Activated T-helper 1 cell treated with anti-CD3 and anti-CD28 coated beads, Interleukin-12 subunit alpha, Interleukin-12 subunit beta, Interleukin-2, Interleukin-4 antibody, amounts not matched to agents 30 ng/mL and 10 ng/mL and 1 ng/mL, durations not matched to agents 14 hours and 24 hours and 36 hours (primary cell): ENCODE measurements around the gene GOLIM4. TPM values are rescaled to one million over a fixed set of nuclear protein-coding genes. Genes with fewer than 3 reads are reported as not detected.
A peak's percentile ranks its signal among the peaks of the same experiment; 100 is the strongest.

Source experiments
- DNase-seq: peaks from one replicate; pipeline ENCODE4 v3.0.0; 2021; ENCODE audit warnings: low spot score
- H3K27ac Mint-ChIP-seq: one replicate; pipeline ENCODE4 v1.8.0; 2021; ENCODE audit warnings: mild to moderate bottlenecking, mixed read lengths
- H3K27me3 Mint-ChIP-seq: one replicate; pipeline ENCODE4 v1.8.0; 2022; ENCODE audit warnings: mild to moderate bottlenecking, moderate library complexity, mixed read lengths; ENCODE audit not compliant: insufficient read depth
- H3K36me3 Mint-ChIP-seq: one replicate; pipeline ENCODE4 v1.8.0; 2021; ENCODE audit warnings: low read depth, mixed read lengths
- H3K4me1 Mint-ChIP-seq: one replicate; pipeline ENCODE4 v1.8.0; 2021; ENCODE audit warnings: low read depth, mixed read lengths
- H3K4me3 Mint-ChIP-seq: one replicate; pipeline ENCODE4 v1.8.0; 2021; ENCODE audit warnings: mild to moderate bottlenecking, moderate library complexity, mixed read lengths
- H3K9me3 Mint-ChIP-seq: one replicate; pipeline ENCODE4 v1.8.0; 2021; ENCODE audit warnings: mixed read lengths
- intact Hi-C: fragments of 100-400 bp; cut with micrococcal nuclease; formaldehyde crosslinking; loops from one replicate; pipeline ENCODE4 v1.15.1; 2024
- total RNA-seq: library from RNA; stranded (reverse); gene quantifications from 2 replicates; pipeline ENCODE4 v1.2.3, GENCODE V29; 2022

GOLIM4 gene
- total RNA-seq, 1 donor from 2014 or later = 8.8 TPM

DNA sequence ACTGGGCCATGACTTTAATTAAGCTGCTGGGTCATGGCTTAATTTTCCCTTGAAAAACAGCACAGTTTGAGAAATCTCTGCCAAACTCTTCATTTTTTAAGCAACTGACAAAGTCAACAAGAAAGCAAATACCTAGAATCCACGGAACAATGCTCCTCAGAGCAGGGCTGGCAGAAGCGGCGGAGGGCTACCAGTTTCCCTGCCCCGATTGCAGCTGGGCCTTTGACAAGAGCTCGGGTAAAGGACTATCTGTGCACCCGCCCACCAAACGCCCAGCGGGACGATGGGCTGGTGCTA is 1.2 kb downstream of the GOLIM4 start:
- Mint-ChIP-seq H3K27me3 (peaks cover 37% of the 10 kb centered on the region), H3K4me3 (peak overlapping the region; percentile 82), H3K9me3 (no peaks in the 10 kb centered on the region), H3K4me1 (peaks cover 27% of the 10 kb centered on the region), H3K36me3 (no peaks in the 10 kb centered on the region), H3K27ac (peak overlapping the region; percentile 58)
- intact Hi-C loops = loop anchor here (2.0 to 10.0 kb wide), 3 partner anchors 70 to 1670 kb away; partner anchors contain the start of genes ACTRT3, MECOM and TERC
- no peak for DNase-seq

DNA sequence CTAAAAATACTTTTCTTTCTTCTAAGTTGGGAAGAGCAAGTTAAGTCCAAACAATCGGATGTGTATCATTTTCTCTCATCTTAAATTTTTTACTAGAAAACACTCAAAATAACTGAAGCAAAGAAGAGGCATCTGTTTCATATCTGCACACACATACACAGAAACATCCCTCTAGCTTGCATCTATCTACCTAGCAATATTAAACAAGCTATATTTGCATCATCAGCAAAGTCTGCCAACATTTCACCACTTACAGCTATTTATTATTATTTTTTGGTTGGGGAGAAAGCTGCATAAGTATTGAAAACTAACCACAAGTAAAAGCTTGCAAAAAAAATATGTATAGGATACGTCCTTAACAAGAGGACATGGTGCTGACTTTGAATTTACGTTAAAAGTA is 1.9 kb downstream of the GOLIM4 start:
- intact Hi-C loops = loop anchor here (2.0 to 10.0 kb wide), 3 partner anchors 71 to 1671 kb away; partner anchors contain the start of genes ACTRT3, MECOM and TERC
- H3K4me1 Mint-ChIP-seq = peaks cover 27% of the 10 kb centered on the region
- no peaks in the 10 kb centered on the region for H3K36me3 Mint-ChIP-seq
- H3K9me3 Mint-ChIP-seq = no peaks in the 10 kb centered on the region
- no peak for DNase-seq
- H3K27ac Mint-ChIP-seq = no peak overlapping the region
- peak overlapping the region; percentile 43 for H3K4me3 Mint-ChIP-seq
- peaks cover 39% of the 10 kb centered on the region for H3K27me3 Mint-ChIP-seq

GRCh38 chr3:168093229-168093628 is 2.5 kb downstream of the GOLIM4 start:
- Mint-ChIP-seq H3K9me3 (no peaks in the 10 kb centered on the region), H3K27me3 (peaks cover 43% of the 10 kb centered on the region), H3K27ac (no peak overlapping the region), H3K4me1 (peaks cover 33% of the 10 kb centered on the region), H3K4me3 (peak overlapping the region; percentile 43), H3K36me3 (no peaks in the 10 kb centered on the region)
- DNase-seq = no peak
- intact Hi-C loops = loop anchor here (10.0 kb wide), 2 partner anchors 1572 to 1672 kb away; partner anchors contain the start of genes ACTRT3, MECOM and TERC

- no peaks in the 10 kb centered on the region for H3K9me3 Mint-ChIP-seq
- H3K27me3 Mint-ChIP-seq = peaks cover 39% of the 10 kb centered on the region
- H3K4me1 Mint-ChIP-seq = peaks cover 35% of the 10 kb centered on the region
- no peak for DNase-seq
- intact Hi-C loops = loop anchor here (10.0 kb wide), 2 partner anchors 1573 to 1673 kb away; partner anchors contain the start of genes ACTRT3, MECOM and TERC
- no peak overlapping the region for H3K27ac Mint-ChIP-seq
- H3K4me3 Mint-ChIP-seq = no peak overlapping the region
- no peaks in the 10 kb centered on the region for H3K36me3 Mint-ChIP-seq
Measured at GRCh38 chr3:168091941-168092340, 3.8 kb downstream of the GOLIM4 start.

- peaks cover 32% of the 10 kb centered on the region for H3K4me1 Mint-ChIP-seq
- intact Hi-C loops = loop anchor here (10.0 kb wide), 2 partner anchors 1573 to 1673 kb away; partner anchors contain the start of genes ACTRT3, MECOM and TERC
- H3K36me3 Mint-ChIP-seq = no peaks in the 10 kb centered on the region
- H3K9me3 Mint-ChIP-seq = no peaks in the 10 kb centered on the region
- no peak overlapping the region for H3K27ac Mint-ChIP-seq
- H3K27me3 Mint-ChIP-seq = peaks cover 35% of the 10 kb centered on the region
- no peak overlapping the region for H3K4me3 Mint-ChIP-seq
- no peak for DNase-seq
Measured at GRCh38 chr3:168091302-168091858, 4.3 kb downstream of the GOLIM4 start.

GRCh38 chr3:168090306-168091085 is 5.2 kb downstream of the GOLIM4 start:
- Mint-ChIP-seq H3K36me3 (no peaks in the 10 kb centered on the region), H3K27me3 (peaks cover 28% of the 10 kb centered on the region), H3K4me3 (no peak overlapping the region), H3K4me1 (peaks cover 29% of the 10 kb centered on the region), H3K27ac (no peak overlapping the region), H3K9me3 (no peaks in the 10 kb centered on the region)
- DNase-seq = no peak
- intact Hi-C loops = loop anchor here (10.0 kb wide), 2 partner anchors 1574 to 1674 kb away; partner anchors contain the start of genes ACTRT3, MECOM and TERC

- Mint-ChIP-seq H3K9me3 (no peaks in the 10 kb centered on the region), H3K27me3 (peaks cover 20% of the 10 kb centered on the region), H3K27ac (no peak overlapping the region), H3K36me3 (no peaks in the 10 kb centered on the region), H3K4me1 (peaks cover 33% of the 10 kb centered on the region), H3K4me3 (no peak overlapping the region)
- intact Hi-C loops = no loop called here
- no peak for DNase-seq
Measured at GRCh38 chr3:168089179-168089771, 6.4 kb downstream of the GOLIM4 start.

DNA sequence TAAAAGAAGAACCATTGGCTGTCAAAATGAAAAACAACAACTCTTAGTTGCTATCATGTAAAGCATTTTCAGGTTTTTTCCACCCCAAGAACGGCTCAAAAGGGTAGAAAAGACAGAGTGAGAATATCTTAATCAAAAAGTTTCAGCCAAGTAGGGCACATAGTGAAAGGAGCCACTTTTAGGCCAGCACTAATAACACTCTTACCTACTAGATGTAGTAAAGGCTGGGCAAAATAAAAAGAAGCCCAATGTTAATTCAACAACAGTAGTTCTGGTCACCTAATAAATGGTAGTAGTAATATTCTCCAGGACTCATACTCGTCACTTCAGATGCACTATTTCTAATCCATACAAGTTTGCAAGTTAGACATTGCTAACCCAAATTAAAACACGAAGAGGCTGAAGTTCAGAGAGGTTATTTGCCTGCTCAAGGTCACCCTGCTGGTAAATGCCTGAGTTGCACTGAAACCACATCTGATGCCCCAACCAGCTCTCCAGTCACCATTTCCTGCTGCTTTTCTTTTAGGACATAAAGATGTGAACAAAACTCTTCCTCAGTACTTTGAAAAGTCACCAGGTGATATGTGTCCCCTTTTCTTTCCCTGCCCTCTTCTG is 7.5 kb downstream of the GOLIM4 start:
- Mint-ChIP-seq H3K27me3 (peaks cover 12% of the 10 kb centered on the region), H3K4me3 (no peak overlapping the region), H3K27ac (no peak overlapping the region), H3K9me3 (no peaks in the 10 kb centered on the region), H3K4me1 (peaks cover 27% of the 10 kb centered on the region), H3K36me3 (no peaks in the 10 kb centered on the region)
- intact Hi-C loops = loop anchor here (1.0 kb wide), 1 partner anchor 8 kb away; no protein-coding TSS in a partner anchor
- DNase-seq = no peak

DNA sequence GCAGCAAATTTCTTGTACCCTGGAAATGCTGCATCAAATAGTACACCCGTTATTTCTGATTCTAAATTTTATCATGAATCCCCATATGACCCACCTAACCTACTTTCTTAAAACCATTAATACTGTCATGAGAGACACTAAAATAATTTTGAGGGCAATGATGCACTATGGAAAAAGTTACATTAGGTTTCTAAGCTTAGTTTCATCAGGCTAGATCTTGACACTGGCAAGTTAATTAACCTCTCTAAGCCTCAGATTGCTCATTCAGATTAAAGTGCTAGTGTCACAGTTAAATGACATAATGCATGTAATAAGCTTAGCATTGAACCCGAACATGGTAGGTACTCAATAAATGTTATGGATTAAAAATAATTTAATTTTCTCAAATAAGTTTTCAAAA is 8.2 kb downstream of the GOLIM4 start:
- Mint-ChIP-seq H3K9me3 (no peaks in the 10 kb centered on the region), H3K36me3 (no peaks in the 10 kb centered on the region), H3K27ac (no peak overlapping the region), H3K4me1 (peaks cover 21% of the 10 kb centered on the region), H3K4me3 (no peak overlapping the region), H3K27me3 (peaks cover 8% of the 10 kb centered on the region)
- no peak for DNase-seq
- intact Hi-C loops = no loop called here

DNA sequence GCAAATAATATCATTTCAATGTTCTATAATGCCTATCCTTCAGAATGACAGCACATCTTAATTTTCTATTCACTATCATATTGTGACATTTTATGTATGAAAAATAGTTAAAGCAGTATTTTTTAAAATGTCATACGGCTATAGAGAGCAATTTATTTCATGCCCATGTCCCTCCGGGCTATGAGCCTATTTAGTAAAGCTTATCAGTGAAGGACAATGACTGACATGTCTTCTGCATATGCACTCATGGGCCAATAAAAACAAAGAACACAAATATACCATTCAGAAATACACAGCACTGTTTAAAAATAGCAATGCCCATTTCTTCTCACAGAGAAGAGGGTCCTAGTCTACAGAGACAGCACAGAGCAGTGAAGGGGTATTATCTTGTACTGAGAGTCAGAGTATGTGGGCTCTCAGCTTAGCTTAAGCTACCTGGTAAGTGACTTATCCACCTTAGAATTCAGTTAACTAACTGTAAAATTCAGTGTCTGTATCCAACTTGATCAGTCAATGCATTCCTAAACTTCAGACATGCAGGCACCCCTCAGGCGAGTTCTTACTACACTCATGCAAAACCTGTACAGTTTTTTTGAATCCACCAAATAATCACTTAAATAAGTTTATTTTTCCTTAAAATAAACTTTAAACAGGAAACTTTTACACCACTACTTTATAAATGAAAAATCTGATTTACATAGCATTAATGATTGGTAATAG is 9.0 kb downstream of the GOLIM4 start:
- Mint-ChIP-seq H3K9me3 (no peaks in the 10 kb centered on the region), H3K4me3 (no peak overlapping the region), H3K4me1 (peaks cover 20% of the 10 kb centered on the region), H3K36me3 (no peaks in the 10 kb centered on the region), H3K27me3 (peaks cover 11% of the 10 kb centered on the region), H3K27ac (no peak overlapping the region)
- no peak for DNase-seq
- intact Hi-C loops = no loop called here

DNA sequence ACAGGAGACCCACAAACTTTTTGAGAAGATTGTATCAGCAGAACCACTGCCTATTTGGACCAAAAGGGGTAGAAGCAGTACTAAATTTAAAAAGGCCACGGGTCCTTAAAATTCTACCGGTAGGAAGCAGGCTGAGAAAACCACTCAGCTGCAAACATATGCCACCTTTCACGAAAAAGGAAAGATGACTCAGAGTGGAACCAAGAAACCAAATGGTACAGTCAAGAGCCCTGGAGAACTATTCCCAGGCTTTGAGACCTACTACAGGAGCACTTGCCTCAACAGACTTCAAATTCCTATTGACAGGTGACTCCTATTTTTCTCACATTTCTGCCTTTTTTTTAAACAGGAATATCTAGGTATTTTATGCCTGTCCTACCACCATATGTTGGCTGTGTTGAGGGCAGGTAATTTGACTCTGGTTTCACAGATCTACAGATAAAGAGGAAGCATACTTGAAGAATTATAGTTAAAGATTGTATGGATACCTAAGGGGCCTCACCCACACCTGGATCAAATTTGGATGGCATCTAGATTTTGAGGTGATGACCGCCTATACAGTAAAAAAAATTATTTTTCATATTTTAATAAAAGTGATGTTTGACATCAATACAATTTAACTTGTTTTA is 10.1 kb downstream of the GOLIM4 start:
- Mint-ChIP-seq H3K27ac (no peak overlapping the region), H3K27me3 (peaks cover 11% of the 10 kb centered on the region), H3K36me3 (no peaks in the 10 kb centered on the region), H3K4me3 (no peak overlapping the region), H3K4me1 (peaks cover 20% of the 10 kb centered on the region), H3K9me3 (no peaks in the 10 kb centered on the region)
- intact Hi-C loops = no loop called here
- no peak for DNase-seq

DNA sequence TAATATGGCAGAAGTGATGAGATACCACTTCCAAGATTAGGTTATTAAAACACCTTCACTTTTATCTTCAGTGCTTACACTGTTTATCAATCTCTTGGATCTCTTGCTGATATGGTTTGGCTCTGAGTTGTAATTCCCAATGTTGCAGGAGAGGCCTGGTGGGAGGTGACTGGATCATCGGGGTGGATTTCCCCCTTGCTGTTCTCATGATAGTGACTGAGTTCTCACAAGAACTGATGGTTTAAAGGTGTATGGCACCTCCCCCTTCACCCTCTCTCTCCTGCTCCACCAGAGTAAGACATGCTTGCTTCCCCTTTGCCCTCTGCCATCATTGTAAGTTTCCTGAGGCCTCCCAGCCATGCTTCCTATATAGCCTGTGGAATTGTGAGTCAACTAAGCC is 11.8 kb downstream of the GOLIM4 start:
- H3K36me3 Mint-ChIP-seq = no peaks in the 10 kb centered on the region
- intact Hi-C loops = no loop called here
- no peak overlapping the region for H3K27ac Mint-ChIP-seq
- no peak overlapping the region for H3K4me3 Mint-ChIP-seq
- H3K9me3 Mint-ChIP-seq = no peaks in the 10 kb centered on the region
- peaks cover 7% of the 10 kb centered on the region for H3K27me3 Mint-ChIP-seq
- H3K4me1 Mint-ChIP-seq = peaks cover 20% of the 10 kb centered on the region
- DNase-seq = no peak
